H1 (cell line): ENCODE measurements around the gene AP3D1.

Experiments
- BACH1 ChIP-seq: IDR thresholded peaks from 2 replicates; pipeline ENCODE4 v1.6.1; 2012; ENCODE audit warnings: low read length, improper control_type of control experiment
- CHD2 ChIP-seq: IDR thresholded peaks from 2 replicates; pipeline ENCODE4 v1.6.1; 2012; ENCODE audit warnings: low read length, improper control_type of control experiment
- EP300 ChIP-seq, 2 experiments: IDR thresholded peaks; 1 replicate in 1 of 2; 2 replicates in 1 of 2; pipeline ENCODE4 v1.6.1; 2011 to 2012; ENCODE audit warnings: low read depth in 2 of 2, low read length in 2 of 2, mild to moderate bottlenecking in 2 of 2, borderline replicate concordance in 1 of 2, inconsistent platforms in 1 of 2, moderate library complexity in 1 of 2
- EZH2 ChIP-seq: fragments of 200-600 bp; sonication (generic); IDR thresholded peaks from 2 replicates; pipeline ENCODE4 v1.7.1; 2012; ENCODE audit warnings: low read depth, mild to moderate bottlenecking, moderate library complexity, low read length, inconsistent platforms; ENCODE audit not compliant: severe bottlenecking
- POLR2A ChIP-seq, 2 experiments: IDR thresholded peaks; 1 replicate in 1 of 2; 2 replicates in 1 of 2; pipeline ENCODE4 v1.6.1; 2011; ENCODE audit warnings: low read depth in 2 of 2, low read length in 2 of 2, mild to moderate bottlenecking in 2 of 2; ENCODE audit errors: control extremely low read depth in 1 of 2
- POLR2AphosphoS5 ChIP-seq: IDR thresholded peaks from 2 replicates; pipeline ENCODE4 v1.6.1; 2011; ENCODE audit warnings: low read depth, low read length
- POU5F1 ChIP-seq: IDR thresholded peaks from 2 replicates; pipeline ENCODE4 v1.6.1; 2011; ENCODE audit warnings: low read depth, mild to moderate bottlenecking, low read length, moderate library complexity
- SRF ChIP-seq: IDR thresholded peaks from 2 replicates; pipeline ENCODE4 v1.6.1; 2011; ENCODE audit warnings: mild to moderate bottlenecking, low read depth, low read length, moderate library complexity
- SUZ12 ChIP-seq: fragments of 200-600 bp; sonication (generic); IDR thresholded peaks from 2 replicates; pipeline ENCODE4 v1.6.1; 2012; ENCODE audit warnings: mild to moderate bottlenecking, inconsistent platforms, low read length, moderate library complexity, mixed read lengths
- ZNF274 ChIP-seq: IDR thresholded peaks from 2 replicates; pipeline ENCODE4 v1.7.0; 2012; ENCODE audit warnings: low read length, borderline replicate concordance; ENCODE audit errors: extremely low read depth
- TF ChIP-seq, protein P1 (sequence below), 3 experiments: IDR thresholded peaks; 1 replicate in 2 of 3; 2 replicates in 1 of 3; pipeline versions ENCODE4 v1.5.1 to v1.6.1; 2011; ENCODE audit warnings: low read length in 3 of 3, mild to moderate bottlenecking in 3 of 3, inconsistent platforms in 2 of 3, low read depth in 1 of 3, moderate library complexity in 1 of 3; ENCODE audit not compliant: insufficient read depth in 1 of 3; ENCODE audit errors: control extremely low read depth in 1 of 3
- TF ChIP-seq, protein P2 (sequence below): IDR thresholded peaks from 2 replicates; pipeline ENCODE4 v1.6.1; 2011; ENCODE audit warnings: low read depth, mild to moderate bottlenecking, low read length; ENCODE audit not compliant: insufficient read depth

DNA sequence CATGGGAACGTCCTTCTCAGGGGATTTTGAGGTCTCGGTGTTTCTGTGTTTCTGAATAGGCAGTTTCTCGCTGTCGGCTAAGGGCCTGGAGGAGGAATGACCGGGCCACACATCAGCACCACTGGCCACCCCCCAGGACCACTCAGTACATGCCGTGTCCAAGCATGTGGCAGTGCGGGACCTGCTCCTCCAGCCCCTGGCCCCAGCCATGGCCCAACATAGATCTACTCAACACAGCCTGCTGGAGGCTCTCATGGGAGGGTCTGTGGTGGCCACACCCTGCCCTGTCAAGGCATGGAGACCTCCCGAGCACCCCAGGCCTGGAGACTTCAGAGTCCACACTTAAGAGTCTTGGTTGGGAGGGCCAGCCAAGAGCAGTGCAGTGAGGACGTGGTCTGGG is 37.1 kb downstream of the AP3D1 start:
- TF ChIP-seq SRF (no peak), BACH1 (no peak), EP300 (IDR thresholded peaks at IDR 0.05; ENCODE audit: borderline replicate concordance in 1 of 2, low read depth in 2 of 2, low read length in 2 of 2) (no peak), POLR2AphosphoS5 (no peak), ZNF274 (no peak), SUZ12 (no peak), POU5F1 (no peak), POLR2A (IDR thresholded peaks at IDR 0.05; ENCODE audit: control extremely low read depth in 1 of 2, low read depth in 2 of 2, low read length in 2 of 2) (no peak), CHD2 (no peak), EZH2 (no peak)
- TF ChIP-seq, protein P1, sequence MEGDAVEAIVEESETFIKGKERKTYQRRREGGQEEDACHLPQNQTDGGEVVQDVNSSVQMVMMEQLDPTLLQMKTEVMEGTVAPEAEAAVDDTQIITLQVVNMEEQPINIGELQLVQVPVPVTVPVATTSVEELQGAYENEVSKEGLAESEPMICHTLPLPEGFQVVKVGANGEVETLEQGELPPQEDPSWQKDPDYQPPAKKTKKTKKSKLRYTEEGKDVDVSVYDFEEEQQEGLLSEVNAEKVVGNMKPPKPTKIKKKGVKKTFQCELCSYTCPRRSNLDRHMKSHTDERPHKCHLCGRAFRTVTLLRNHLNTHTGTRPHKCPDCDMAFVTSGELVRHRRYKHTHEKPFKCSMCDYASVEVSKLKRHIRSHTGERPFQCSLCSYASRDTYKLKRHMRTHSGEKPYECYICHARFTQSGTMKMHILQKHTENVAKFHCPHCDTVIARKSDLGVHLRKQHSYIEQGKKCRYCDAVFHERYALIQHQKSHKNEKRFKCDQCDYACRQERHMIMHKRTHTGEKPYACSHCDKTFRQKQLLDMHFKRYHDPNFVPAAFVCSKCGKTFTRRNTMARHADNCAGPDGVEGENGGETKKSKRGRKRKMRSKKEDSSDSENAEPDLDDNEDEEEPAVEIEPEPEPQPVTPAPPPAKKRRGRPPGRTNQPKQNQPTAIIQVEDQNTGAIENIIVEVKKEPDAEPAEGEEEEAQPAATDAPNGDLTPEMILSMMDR (IDR thresholded peaks at IDR 0.05; ENCODE audit: control extremely low read depth in 1 of 3, insufficient read depth in 1 of 3, low read depth in 1 of 3, low read length in 3 of 3) = no peak
- TF ChIP-seq, protein P2, sequence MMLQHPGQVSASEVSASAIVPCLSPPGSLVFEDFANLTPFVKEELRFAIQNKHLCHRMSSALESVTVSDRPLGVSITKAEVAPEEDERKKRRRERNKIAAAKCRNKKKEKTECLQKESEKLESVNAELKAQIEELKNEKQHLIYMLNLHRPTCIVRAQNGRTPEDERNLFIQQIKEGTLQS = no peak
